GM19455 (cell line): ENCODE data around the gene KLHL22.
"Not testable (repeated sequence)": the region's sequence is repeated elsewhere in the genome, so short reads cannot be mapped to it uniquely, and the experiment has no call there.

ENCODE experiments used
- ATAC-seq: cut with Tn5 transposase; IDR thresholded peaks from one replicate; pipeline ENCODE4 v1.9.1; 2021; ENCODE audit not compliant: unreplicated experiment

Gene KLHL22

DNA sequence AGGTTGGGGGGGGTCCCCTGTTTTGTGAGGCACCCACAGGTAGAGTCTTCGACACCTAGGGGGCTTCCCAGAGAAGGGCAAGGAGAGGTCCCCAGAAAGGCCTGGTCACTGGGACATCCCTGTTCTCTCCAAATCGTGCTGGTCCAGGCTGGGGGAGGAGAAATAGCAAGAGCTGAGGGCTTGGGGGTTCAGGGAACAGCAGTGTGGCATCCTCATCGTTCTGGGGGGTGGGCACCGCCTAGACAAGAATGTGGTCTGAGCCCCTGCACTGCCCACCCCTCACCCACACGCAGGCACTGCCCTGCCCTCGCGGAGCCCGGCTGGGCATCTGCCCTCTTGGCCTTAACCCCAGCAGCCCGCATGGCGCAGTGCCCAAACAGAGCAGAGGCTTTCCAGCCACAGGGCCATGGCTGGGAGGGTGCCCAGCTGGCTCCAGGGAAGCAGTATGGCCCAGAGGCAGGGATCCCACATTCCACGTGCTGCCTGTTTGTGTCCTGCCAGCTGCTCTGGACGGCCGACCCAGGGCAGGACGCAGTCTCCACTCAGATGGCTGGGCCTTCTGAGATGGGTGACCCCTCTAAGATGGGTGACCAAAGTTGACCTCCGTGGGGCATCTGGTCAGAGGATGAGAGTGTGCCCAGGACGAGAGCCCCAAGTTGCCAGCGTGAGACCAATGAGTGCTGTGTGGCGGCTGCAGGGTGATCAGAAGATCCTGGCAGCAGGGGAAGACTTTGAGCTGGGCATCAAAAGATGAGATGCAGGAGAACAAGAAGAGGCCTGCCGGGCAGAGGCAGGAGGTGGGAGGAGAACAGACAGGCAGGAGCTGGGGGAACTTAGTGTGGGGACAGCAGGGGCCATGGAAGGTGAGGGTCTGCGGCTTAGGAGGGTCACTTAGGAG lies 72.3 kb downstream of the KLHL22 start:
- ATAC-seq = no peak

DNA sequence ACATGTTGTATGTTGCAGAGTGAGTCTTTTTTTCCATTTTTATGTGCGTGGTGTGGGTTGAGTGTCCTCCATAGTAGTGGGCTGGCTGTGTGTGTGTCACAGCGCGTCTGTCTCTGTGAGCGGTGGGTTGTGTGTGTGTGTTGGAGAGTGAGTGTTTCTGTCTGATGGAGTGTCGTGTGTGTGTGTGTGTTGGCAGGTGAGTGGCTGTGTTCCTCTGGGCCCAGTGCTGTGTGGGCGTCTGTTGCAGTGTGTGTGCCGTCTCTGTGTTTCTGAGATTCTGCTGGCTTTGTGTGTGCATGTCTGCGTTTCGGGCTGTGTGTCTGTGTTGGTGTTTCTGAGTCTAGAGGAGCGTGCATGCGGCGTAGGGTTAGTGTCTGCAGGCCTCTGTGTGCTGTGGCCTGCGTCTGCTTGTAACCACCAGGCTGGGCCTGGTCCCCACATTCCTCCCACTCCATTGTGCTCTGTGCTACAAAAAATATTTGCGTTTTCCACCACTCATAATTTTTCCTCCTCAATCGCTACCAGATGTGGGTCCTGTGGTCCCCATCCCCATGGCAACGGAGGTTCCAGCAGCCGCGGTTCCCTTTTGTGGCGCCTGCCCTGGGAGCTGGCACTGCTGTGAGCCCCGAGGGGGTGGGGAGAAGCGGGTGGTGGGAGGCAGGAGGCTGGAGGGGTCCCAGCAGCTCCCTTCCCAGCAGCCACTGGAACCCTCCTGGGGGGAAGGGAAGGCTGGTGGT lies 73.2 kb downstream of the KLHL22 start:
- no peak for ATAC-seq

DNA sequence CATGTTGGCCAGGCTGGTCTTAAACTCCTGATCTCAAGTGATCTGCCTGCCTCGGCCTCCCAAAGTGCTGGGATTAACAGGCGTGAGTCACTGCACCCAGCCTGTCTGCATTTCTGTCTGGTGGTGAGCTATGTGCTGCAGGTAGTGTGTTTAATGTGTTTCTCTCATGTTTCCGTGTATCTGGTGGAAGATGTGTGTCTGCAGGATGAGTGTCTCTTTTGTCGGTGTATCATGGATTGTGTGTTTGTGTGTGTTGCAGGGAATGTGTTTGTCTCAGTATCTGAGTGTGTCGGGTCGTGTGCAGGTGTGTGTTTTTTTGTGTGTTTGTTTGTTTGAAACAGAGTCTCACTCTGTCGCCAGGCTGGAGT lies 74.1 kb downstream of the KLHL22 start:
- no peak for ATAC-seq

DNA sequence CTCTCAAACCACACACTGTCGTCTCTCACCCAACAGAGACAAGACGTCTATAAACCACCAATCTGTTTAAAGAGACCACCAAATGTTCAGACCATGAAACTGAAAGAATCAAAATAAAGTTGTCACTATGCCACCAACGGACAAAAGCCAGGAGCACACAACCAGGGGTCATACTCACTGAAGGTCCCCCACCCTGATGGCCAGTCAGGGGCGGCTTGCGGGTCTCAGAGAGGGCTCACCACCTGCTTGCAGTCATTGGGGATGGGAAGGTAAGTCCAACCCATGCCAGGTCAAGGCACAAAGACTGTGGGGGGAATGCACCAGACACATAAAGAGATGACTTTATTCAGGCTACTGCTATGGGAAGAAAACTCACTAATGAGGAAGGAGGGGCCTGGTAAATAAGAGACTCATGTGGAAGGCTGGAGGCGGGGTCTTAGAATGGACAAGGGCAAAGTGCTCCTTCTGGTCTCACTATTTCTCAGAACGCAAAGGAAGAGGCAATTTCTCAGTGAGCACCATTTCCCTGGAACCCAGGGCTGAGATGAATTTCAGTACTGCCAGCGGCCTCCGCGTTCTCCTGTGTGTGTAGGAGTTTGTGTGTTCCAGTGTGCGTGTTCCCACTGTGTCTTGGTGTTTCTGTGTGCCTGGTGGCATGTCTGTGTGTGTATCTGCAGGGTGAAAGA lies 75.3 kb downstream of the KLHL22 start:
- no peak for ATAC-seq

DNA sequence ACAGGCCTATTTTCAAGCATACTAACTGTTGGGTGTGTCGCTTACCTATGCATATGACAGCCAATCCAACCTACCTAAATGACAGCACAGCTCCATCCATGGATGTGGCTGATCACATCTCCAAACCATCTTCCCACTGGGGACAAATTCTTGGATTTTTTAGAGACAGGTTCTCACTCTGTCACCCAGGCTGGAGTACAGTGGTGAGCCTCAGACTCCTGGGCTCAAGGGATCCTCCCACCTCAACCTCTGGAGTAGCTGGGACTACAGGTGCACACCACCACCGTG lies 76.0 kb downstream of the KLHL22 start:
- ATAC-seq = no peak

DNA sequence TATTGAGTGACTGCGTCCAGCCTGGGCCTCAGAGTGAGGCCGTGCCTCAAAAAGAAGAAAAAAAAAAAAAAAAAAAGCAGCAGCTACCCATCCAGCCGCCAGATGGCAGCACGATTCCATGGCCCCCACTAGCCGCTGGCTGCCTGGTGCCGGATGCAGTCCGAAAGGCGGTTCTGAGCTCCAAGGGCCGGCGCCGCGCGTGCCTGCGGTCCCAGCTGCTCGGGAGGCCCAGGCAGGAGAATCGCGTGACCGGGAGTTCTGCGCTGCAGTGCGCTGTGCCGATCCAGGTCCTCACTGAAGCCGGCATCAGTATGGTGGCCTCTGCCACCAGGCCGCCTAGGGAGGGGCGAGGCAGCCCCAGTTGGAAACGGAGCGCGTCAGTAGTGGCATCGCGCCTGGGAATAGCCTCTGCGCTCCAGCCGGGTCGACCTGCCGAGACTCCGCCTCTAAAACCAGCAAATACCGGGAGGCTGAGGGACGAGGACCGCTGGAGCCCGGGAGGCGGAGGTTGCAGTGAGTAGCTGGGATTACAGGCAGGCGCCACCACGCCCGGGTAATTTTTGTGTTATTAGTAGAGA lies 77.3 kb downstream of the KLHL22 start:
- ATAC-seq = no peak

DNA sequence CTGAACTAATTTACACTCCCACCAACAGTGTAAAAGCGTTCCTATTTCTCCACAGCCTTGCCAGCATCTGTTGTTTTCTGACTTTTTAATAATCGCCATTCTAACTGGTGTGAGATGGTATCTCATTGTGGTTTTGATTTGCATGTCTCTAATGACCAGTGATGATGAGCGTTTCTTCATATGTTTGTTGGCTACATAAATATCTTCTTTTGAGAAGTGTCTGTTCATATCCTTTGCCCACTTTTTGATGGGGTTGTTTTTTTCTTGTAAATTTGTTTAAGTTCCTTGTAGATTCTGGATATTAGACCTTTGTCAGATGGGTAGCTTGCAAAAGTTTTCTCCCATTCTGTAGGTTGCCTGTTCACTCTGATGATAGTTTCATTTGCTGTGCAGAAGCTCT lies 79.9 kb downstream of the KLHL22 start:
- ATAC-seq = not testable (repeated sequence)

DNA sequence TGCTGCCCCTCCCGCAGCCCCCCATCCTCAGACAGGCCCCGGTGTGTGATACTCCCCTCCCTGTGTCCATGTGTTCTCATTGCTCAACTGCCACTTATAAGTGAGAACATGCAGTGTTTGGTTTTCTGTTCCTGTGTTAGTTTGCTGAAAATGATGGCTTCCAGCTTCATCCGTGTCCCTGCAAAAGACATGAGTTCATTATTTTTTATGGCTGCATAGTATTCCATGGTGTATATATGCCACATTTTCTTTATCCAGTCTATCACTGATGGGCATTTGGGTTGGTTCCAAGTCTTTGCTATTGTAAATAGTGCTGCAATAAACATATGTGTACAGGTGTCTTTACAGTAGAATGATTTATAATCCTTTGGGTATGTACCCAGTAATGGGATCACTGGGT lies 80.4 kb downstream of the KLHL22 start:
- not testable (repeated sequence) for ATAC-seq

DNA sequence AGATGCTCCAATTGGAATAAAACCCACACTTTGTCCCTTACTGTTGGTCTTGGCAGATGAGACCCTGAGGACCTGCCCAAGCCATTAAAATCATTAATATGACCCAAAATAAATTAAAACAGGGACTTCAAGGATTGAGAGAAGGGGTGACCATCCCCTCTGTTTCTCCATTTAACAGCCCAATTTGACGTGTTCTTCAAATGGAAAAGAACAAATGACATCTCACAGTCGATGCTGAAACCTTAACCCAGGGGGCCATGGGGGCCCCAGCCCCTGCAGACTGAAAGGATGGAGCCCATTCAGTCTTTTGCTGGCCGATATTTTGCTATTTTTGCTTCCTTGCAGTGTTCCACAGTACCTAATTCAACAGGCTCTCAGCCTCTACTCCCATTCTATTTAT lies 81.1 kb downstream of the KLHL22 start:
- ATAC-seq = no peak

DNA sequence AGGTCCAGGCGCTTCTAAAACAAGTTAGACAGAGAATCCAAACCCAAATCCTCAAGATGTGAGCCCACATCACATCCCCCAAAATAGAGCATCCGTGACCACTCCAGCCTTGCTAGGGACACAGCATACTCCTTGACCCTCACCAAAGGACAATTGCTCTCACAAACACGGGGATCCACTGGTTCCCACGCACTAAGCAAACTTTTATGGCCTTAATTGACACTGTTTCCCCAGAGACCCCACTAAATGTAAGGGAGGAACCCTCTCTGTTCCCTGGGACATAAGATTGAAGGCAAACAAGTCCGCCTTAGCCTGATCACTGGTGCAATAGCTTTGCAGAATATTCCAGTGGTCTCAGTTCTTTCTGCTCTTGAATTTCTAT lies 81.5 kb downstream of the KLHL22 start:
- no peak for ATAC-seq

DNA sequence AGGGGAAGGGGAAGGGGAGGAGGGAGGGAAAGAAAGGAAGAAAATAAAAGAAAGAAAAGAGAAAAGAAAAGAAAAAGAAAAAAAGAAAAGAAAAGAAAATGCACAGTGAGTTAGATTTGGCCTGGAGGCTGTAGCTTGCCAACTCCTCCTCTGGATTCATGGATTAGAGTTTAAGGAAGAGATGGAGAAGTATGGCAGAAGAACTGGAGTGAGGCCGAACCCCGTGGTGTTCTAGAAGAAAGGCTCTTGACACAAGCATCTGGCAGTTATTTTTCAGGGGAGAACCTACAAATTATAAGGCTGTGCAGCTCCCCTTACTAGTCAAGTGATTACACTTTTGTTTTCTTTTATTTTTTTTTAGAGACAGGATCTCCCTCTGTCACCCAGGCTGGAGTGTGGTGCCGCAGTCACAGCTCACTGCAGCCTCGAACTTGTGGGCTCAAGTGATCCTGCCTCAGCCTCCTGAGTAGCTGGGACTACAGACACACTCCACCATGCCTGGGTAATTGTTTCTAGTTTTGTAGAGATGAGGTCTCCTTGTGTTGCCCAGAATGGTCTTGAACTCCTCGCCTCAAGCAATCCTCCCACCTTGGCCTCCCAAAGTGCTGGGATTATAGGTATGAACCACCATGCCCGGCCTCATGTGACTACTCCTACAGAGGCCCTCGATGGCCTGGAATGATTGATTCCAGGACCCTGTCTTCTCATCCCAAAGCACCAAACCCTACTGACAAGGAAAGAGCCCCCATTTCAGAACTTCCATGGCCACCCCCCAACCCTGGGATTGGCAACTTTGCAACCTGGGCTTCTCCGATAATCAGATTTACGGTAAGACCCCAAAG lies 82.2 kb downstream of the KLHL22 start:
- ATAC-seq = no peak

DNA sequence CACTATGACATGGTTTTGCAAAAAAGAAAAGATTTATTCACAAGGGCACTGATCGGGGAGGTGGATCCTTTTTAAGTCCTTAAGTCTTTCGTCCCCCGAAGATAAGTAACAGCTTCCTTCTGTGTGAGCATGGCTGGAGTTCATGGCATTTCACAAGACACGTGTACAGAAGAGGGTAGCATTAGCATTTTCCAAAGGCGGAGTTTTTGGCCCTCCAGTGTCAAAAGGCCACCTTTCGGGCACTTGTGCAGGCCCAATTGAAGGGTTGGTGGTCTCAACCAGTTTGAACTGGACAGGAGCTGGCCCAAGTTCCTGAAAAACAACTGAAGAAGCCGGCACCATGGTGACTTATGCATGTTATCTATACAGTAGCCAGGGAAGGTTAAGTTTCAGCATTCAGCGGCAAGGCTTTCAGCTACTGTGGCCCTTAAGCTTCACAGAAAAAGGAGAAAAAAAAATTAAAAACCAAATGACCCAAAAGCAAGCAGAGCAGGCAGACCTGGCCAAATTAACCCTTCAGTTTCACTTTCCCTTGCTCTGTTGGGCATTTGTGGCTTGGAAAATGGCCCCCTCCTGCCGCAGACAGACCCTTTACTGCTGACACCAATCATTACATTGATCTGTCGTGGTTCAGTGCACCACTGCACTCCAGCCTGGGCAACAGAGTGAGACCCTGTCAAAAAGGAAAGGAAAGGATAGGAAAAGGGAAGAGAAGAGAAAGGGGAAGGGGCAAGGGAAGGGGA lies 83.0 kb downstream of the KLHL22 start:
- no peak for ATAC-seq

DNA sequence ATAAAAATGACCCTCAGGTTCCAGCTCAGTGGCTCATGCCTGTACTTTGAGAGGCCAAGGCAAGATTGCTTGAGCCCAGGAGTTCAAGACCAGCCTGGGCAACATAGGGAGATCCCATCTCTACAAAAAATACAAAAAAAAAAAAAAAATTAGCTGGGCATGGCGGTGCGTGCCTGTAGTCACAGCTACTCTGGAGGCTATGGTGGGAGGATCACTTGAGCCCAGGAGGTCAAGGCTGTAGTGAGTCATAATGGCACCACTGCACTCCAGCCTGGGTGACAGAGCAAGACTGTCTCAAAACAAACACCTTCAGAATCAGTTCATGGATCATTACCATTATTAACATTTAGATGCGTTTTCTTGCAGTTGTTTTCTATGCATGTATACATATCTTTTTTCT lies 86.2 kb downstream of the KLHL22 start:
- not testable (repeated sequence) for ATAC-seq

DNA sequence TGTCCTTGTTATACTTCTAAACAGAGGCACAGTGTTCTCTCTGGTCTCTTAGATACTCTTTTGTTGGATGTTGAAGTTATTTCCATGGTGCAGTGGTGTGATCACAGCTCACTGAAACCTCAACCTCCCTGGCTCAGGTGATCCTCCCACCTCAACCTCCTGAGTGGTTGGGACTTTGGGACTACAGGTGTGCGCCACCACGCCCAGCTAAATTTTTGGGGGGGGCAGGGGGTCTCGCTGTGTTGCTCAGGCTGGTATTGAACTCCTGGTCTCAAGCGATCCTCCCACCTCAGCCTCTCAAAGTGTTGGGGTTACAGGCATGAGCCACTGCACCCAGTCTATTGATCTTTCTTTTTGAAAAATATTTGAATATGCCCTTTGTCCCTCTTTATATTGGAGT lies 86.7 kb downstream of the KLHL22 start:
- no peak for ATAC-seq

DNA sequence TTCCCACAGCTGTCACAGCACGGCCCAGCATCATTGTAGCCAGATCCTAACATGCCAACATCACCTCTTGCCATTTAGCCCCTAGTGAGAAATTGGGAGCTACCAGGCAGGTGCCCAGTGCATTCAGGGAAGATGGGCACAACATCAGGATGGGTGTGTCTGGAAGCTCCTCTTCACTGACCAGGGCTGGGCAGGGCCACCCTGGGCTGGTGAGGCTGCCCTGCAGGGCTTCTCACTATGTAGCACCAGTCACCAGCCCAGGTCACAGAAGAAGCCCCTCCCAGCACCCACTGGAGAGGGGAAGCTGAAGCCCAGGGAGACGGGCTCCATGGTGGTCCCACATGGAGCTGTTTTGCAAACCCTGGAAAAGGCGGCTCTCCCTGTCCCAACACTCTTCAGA lies 87.8 kb downstream of the KLHL22 start:
- no peak for ATAC-seq

DNA sequence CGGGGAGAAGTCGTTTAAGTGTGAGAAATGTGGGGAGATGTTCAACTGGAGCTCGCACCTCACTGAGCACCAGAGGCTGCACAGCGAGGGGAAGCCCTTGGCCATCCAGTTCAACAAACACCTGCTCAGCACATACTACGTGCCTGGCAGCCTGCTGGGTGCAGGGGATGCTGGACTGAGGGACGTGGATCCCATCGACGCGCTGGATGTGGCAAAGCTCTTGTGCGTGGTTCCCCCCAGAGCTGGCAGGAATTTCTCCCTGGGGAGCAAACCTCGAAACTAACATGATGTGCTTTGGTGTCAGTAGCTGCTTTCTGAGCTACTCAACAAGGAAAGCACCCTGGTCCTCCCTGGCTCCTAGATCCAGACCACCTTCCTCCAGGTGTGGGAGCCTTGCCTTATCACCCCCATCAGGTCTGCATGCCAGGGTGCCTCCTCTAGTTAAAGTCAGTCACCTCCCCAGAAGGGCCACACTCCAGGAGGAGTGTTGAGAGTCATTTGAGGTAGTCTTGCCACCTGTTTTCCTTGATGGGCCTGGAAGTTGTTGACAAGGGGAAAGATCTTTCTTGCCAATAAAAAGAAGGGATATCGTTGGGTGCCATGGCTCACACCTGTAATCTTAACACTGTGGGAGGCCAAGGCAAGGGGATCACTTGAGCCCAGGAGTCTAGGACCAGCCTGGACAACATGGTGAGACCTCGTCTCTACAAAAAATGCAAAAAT lies 88.7 kb downstream of the KLHL22 start:
- ATAC-seq = no peak

DNA sequence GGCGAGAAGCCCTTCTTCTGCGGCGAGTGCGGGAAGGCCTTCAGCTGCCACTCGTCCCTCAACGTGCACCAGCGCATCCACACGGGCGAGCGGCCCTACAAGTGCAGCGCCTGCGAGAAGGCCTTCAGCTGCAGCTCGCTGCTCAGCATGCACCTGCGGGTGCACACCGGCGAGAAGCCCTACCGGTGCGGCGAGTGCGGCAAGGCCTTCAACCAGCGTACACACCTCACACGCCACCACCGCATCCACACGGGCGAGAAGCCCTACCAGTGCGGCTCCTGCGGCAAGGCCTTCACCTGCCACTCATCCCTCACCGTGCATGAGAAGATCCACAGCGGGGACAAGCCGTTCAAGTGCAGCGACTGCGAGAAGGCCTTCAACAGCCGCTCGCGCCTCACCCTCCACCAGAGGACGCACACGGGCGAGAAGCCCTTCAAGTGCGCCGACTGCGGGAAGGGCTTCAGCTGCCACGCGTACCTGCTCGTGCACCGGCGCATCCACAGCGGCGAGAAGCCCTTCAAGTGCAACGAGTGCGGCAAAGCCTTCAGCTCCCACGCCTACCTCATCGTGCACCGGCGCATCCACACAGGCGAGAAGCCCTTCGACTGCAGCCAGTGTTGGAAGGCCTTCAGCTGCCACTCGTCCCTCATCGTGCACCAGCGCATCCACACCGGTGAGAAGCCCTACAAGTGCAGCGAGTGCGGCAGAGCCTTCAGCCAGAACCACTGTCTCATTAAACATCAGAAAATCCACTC lies 89.5 kb downstream of the KLHL22 start:
- ATAC-seq = no peak

DNA sequence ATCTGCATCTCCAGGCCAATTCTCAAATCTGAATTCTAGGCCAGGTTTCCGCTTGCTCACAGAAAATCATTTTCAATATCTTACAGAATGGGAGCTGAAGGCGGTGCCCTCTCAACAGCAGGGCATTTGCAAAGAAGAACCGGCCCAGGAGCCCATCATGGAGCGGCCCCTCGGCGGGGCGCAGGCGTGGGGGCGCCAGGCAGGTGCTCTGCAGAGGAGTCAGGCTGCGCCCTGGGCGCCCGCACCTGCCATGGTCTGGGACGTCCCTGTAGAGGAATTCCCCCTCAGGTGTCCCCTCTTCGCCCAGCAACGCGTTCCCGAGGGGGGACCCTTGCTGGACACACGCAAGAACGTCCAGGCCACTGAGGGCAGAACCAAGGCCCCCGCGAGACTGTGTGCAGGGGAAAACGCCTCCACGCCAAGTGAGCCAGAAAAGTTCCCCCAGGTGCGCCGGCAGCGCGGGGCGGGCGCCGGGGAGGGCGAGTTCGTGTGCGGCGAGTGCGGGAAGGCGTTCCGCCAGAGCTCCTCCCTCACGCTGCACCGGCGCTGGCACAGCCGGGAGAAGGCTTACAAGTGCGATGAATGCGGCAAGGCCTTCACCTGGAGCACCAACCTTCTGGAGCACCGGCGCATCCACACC lies 90.2 kb downstream of the KLHL22 start:
- ATAC-seq = no peak
